GM21423 (cell line): Measurements from ENCODE around the gene TIAM1.

ENCODE experiments used
- ATAC-seq: cut with Tn5 transposase; IDR thresholded peaks from one replicate; pipeline ENCODE4 v1.9.1; 2021; ENCODE audit warnings: mild to moderate bottlenecking, moderate library complexity; ENCODE audit not compliant: unreplicated experiment

The TIAM1 gene

GRCh38 chr21:31145274-31145673 is 198.8 kb downstream of the TIAM1 start:
- ATAC-seq, result no peak

DNA sequence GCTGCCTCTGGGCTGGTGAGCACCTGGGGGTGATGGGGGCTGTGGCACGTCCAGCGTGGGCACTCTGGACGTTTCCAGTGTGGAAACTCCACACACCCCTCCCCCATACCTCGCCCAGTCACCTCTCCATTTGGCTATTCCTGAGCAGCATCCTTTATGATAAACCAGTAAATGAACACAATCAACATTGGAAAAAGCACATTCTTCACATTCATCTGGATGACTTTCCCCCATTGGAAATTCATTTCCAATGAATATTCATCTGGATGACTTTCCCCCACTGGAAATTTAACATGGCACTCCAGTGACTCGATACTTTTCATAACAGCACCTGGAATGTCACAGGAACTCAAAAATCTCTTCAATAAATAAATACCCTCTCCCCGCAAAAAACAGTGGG is 201.0 kb downstream of the TIAM1 start:
- ATAC-seq, result no peak

- ATAC-seq, result no peak
Measured at GRCh38 chr21:31142600-31142999, 201.5 kb downstream of the TIAM1 start.

- no peak for ATAC-seq
Measured at GRCh38 chr21:31141389-31142000, 202.6 kb downstream of the TIAM1 start.

DNA sequence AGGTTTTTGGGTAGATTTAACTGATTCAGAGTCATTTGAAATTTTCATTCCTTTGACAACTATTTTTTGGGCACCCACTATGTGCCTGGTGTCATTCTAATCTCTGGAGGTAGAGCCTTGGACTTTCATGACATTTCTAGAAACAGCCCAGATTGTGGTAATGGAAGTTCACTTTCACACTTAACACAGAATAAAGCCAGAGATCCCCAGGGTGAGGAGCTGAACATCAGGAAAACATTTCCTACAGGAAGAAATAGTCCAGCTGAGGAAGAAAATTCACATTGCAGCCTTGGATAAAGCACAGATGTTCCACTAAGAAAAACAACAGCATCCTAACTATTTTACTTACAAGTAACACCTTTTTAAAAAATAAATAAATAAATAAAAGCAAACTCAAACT is 203.4 kb downstream of the TIAM1 start:
- no peak for ATAC-seq

DNA sequence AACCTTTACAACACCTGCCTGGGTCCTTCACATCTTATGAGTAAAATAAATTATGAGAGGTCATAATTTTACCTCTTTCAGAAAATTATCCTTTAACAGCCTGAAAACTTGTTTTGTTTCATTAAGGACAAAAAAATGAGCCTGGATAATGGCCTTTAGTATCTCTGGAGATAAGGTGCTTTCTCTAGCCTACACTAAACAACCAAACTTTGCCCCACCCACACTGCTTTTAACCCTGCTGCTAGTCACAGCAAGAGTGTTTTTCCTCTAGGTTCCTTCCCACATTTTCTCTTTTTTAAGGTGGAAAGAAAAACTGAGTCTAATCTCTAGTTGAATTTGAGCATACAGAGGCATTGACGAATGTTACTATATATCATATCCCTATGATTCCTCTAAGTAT is 204.0 kb downstream of the TIAM1 start:
- no peak for ATAC-seq

GRCh38 chr21:31137960-31138359 is 206.1 kb downstream of the TIAM1 start:
- ATAC-seq, result no peak

DNA sequence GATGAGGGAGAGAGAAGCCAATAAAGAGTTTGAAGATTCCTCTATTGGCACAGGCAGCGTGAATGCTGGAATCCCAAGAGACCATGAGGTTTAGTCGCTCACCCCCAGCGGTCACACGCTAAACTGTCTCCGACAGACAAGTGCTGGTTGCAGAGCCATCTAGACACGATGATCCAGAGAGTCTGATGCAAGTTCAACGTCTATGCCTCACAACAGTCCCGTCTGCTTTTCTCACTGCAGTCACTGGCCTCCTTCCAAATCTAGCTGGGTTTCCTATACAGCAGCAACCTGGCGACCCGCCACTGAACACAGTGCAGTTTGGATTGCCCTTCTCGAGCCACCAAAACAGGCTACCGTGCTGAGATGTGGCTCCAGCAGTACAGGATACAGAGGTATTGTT is 207.2 kb downstream of the TIAM1 start:
- peak; percentile 61 for ATAC-seq

DNA sequence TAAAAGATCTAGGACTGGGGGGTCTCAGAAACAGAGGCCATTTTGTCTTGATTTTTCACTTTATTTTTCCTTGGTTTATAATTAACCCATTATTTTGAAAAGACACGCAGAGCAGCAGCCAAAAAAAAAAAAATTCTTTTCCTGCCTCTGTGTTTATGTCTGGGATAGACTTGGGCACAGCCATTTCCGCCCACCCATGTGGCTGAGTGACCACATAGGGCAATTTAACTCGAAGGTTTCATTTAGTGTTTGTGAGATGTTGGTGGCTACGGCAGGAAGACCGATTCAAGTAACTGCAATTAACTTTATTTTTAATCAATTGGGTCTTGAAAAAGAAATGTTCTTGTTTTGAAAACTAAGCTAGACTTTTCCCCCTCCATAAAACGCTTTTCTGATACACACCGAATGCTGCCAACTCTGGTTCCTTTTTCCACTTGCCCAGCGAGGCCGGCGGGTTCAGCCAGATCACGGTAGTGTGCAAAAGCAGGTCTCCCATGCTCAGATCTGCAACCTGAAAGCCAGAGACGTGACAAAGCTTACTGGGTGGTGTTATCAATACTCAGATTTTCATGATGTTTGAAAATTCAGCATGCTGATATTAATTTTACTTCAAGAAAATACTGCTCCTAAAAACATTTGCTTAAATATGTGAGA is 208.4 kb downstream of the TIAM1 start:
- ATAC-seq, result no peak

DNA sequence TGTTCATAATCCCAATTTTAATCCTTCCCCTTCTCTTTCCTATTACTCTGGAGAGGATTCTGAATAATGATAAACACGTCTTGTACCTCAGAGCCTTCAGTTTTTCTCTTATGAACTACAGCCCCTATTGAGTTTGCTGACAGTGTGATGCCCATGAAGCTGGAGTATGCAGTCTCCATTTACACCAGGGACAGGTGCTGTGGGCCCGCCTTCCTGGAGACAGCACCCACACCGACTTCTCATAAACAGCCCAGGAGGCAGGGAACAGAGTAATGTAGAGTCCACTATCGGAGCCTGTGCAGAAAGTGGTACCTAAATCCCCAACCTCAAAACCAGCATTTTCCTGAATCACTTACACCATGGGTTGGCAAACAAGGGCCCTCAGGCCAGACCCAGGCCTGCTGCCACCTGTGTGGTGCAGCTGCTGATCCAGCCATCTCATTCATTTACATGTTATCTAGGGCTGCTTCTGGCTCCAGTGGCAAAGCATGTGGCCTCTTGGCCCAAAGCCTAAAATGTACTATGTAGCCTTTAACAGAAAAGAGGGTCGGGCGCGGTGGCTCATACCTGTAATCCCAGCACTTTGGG is 210.7 kb downstream of the TIAM1 start:
- no peak for ATAC-seq

- peak; percentile 76 for ATAC-seq
Measured at GRCh38 chr21:31132574-31133242, 211.4 kb downstream of the TIAM1 start.

DNA sequence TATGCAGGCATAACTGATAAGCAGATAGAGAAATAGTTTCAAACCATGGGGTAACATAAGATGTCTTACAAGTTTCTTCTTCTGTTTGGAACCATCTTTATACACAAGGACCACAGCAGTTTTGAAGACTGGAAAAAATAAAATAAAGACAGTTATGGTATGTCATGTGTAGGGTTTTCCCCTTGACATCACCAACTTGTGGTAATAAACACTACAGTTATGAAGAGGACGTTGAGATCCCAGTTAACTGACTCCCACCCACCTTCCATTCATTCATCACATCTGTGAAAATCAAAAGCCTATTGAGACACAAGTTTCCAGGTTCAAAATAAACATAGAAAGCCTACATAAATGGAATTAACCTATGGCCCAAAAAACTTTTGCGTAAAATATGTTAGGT is 213.2 kb downstream of the TIAM1 start:
- no peak for ATAC-seq

- ATAC-seq, result no peak
Measured at GRCh38 chr21:31128234-31128633, 215.8 kb downstream of the TIAM1 start.

DNA sequence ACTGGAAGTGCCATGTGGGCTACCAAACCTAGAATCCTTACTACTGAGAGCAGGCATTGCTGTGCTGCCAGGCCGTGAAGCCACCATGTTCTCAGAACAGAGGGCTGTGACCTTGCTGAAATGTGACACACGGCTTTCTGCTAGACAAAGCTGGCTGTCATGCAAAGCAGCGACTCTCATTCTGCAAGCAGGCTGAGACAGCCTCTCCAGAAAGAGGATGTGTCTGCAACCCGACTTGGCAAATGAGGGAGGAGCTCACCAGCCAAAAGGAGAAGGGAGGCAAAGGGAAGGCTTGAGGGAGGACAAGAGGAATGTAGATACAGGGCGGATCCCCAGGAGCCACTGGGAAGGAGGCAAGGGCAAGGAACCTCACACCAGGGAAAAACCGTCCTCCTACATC is 220.1 kb downstream of the TIAM1 start:
- no peak for ATAC-seq

GRCh38 chr21:31119199-31119598 is 224.9 kb downstream of the TIAM1 start:
- no peak for ATAC-seq

GRCh38 chr21:31117128-31117916 is 226.7 kb downstream of the TIAM1 start:
- no peak for ATAC-seq

- no peak for ATAC-seq
Measured at GRCh38 chr21:31115249-31115648, 228.8 kb downstream of the TIAM1 start.

- ATAC-seq, result no peak
Measured at GRCh38 chr21:31111093-31111492, 233.0 kb downstream of the TIAM1 start.

DNA sequence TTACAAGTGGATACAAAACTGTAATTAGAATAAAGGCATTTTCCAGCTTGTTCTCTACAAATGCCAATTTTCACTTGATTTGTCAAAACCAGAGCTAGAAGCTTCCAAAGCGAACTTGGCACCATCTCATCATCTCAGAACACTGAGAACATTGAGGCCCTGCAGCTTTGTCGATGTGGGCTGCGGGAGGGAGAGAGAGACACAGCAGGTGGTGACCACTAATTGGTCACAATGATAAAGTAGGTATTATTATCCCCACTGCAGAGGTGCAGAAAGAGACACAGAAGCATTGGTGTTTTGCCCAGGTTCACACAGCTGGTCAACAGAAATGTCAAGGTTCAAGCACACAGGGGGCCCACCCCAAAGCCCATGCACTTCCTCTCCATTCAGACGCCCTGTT is 233.6 kb downstream of the TIAM1 start:
- no peak for ATAC-seq

DNA sequence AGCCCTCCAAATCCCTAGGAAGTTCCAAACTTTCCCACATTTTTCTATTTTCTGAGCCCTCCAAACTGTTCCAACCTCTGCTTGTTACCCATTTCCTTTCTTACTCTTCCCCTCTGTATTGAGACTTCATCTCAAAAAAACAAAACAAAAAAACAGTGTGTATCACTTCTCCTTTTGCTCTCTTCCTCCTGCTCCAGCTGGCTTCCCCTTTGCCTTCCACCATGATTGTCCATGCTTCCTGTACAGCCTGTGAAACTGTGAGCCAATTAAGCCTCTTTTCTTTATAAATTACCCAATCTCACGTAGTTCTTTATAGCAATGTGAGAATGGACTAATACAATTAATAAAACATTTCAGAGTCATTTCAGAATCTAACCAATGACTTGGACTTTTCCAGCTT is 236.2 kb downstream of the TIAM1 start:
- no peak for ATAC-seq

- no peak for ATAC-seq
Measured at GRCh38 chr21:31107176-31107785, 236.8 kb downstream of the TIAM1 start.
